Measurements from ENCODE around the gene CFAP100.

Gene CFAP100

GRCh38 chr3:126433496-126434263 is 39.0 kb downstream of the CFAP100 start:
- FAIRE-seq (no peak), DNase-seq (ENCODE audit: insufficient read length, low spot score) (no peak)
- no peak for TF ChIP-seq CTCF (IDR thresholded peaks at IDR 0.05; ENCODE audit: insufficient read depth, missing control alignments)

GRCh38 chr3:126434264-126434590 is 39.5 kb downstream of the CFAP100 start:
- FAIRE-seq, result no peak
- TF ChIP-seq CTCF (IDR thresholded peaks at IDR 0.05; ENCODE audit: insufficient read depth, missing control alignments), result no peak
- no peak for DNase-seq (ENCODE audit: insufficient read length, low spot score)

DNA sequence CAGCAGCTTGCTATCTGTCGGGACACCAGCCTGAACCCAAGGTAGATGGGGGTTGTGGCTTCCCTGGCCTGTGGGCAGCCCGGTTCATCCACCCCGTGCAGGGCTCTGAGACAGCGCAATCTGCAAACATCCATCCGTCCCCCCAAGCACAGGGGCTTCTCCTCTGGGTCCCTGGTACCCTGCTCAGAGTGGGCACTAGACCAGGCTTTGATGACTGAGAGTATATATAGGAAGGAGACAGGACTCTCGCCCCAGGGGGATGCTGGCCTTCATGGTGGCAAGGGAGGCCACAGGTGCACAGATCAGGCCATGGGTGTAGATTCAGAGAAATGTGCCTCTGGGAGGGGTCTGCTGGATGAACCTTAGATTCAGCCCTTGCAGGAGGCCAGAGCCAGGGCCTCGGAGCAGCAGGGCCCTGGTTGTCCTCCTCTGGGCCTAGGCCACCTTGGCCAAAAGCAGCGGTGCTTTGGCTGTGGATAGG is 40.3 kb downstream of the CFAP100 start:
- no peak for TF ChIP-seq CTCF (IDR thresholded peaks at IDR 0.05; ENCODE audit: insufficient read depth, missing control alignments)
- DNase-seq (ENCODE audit: insufficient read length, low spot score), result no peak
- no peak for FAIRE-seq

DNA sequence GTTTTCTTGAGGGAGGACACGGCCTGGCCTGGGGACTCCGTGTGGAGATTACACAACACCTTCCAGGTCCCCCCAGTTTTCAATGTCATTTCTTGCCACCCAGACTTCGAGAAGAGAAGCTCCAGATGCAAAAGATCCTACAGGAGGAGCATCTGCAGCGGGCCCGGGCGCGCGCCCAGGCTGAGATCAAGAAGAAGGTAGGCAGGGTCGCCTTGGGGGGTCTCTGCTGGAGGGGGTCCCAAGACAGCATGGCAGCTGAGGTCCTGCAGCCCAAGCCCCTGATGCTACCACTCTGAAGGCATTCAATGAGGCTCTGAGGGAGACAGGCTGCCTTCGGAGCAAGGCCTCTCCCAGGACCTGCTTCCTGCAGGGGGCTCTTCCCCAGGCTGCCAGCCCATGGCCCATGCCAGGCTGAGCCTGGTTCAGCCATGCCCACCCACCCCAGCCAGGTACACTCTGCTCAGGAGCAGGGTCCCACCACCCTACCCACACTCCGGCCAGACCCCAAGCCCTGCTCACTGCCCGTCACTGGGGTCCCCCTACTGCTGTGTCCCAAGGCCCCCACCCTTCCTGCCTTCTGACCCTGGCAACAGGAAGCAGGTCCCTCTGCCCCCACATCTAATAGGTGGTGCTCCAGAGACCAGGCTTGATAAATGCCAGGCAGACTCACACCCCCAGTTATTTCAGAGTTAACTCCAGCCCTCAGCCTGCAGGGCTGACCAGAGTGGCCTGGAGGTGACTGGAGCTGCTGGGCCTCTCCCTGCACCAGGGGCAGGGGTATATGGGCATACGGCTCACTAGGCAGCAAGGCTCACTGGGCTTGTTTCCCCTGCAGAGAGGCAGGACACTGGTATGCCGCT is 41.0 kb downstream of the CFAP100 start:
- FAIRE-seq, result no peak
- no peak for DNase-seq (ENCODE audit: insufficient read length, low spot score)
- no peak for TF ChIP-seq CTCF (IDR thresholded peaks at IDR 0.05; ENCODE audit: insufficient read depth, missing control alignments)

DNA sequence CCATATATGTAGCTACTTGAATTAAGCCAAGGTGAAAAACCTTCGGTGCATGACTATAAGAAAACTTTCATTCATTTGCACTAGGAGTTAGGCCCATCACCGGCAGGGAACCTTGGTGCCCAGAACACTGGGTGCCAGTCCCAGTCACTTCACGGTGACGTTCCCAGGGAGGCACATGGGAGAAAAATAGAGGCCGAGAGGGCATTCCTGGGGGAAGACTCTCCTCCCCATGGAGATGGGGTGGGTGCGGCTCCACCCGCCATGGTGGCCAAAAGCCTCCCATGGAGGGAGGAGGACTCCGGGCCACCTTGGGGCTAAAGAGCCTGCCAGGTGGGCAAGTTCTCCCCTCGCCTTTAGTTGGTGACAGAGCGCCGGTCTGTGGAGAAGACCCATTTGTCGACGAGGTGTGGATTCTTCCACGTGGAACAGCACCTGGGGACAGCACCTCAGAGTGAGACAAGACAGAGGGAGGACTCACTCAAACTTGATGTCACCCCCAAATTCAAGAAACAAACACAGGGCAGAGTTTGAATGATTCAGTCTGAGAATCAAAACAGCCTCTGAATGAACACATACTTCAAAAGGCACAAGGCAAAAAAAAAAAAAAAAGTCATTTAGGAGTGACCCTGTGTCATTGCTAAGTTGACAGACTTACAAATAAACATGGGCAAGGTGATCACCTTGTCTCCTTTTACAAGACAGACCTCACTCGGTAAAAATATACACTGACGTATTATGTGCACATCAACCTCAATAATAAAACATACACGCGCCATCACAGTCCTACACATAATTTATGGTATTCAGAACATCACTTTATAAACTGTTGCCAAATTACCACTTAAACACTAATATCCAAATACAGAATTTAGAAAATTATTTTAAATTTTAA is 42.4 kb downstream of the CFAP100 start:
- no peak for FAIRE-seq
- TF ChIP-seq CTCF (IDR thresholded peaks at IDR 0.05; ENCODE audit: insufficient read depth, missing control alignments), result no peak
- no peak for DNase-seq (ENCODE audit: insufficient read length, low spot score)

DNA sequence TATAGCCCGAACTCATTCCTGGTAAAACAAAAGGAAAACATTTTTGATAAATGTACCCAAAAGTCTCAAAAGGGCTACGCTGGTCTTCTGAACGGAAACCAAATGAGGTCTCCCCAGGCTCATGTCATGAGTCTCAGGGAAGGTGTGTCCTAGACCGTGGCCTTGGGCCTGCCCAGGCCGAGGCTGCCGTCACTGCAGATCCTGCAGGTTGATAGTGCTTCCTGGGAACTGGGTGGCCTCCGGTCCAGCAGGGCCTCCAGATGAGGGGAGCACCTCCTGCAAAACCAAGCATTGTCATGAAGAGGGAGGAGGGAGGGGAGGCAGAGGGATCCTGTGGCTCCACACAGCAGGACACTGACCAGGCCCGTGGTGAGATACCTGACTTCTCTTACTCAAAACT is 43.5 kb downstream of the CFAP100 start:
- no peak for TF ChIP-seq CTCF (IDR thresholded peaks at IDR 0.05; ENCODE audit: insufficient read depth, missing control alignments)
- FAIRE-seq (no peak), DNase-seq (ENCODE audit: insufficient read length, low spot score) (no peak)

Measured in D721Med (cell line).